HG03439 (cell line): ENCODE results near the gene ZBTB16.

ENCODE experiments used
- ATAC-seq: cut with Tn5 transposase; IDR thresholded peaks from one replicate; pipeline ENCODE4 v1.9.1; 2021; ENCODE audit warnings: mild to moderate bottlenecking, moderate library complexity; ENCODE audit not compliant: unreplicated experiment

ZBTB16 gene

DNA sequence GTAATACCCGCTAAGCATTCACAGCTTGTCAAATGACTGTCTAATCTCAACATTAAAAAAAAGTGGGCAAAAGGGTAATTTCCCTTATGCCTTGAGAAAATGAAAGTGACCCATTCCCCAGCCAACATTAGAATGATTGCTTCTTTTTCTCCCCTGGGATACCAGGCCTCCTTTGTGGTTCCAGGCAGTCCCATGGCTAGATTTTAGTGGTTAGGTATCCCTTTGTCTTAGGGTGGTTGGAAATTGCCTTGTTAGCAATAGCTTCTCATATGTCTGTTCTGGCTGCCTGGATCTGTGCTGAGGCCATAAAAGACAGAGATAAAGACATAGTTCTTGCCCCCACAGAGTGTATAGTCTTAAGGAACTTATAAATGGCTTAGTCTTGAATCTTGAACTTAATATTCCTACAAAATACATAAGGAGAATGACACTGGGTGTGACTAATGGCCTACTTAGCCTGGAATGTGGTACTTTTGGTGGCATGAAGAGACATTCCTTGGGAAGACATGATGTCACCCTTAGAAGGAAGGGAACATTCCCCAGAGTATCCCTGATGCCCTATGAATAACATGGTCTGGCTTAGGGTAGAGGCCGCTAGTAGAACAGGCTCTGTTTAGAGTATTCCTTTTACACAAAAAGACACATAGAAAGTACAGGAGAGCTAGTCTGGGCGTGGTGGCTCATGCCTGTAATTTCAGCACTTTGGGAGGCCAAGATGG is 90.3 kb downstream of the ZBTB16 start:
- no peak for ATAC-seq

DNA sequence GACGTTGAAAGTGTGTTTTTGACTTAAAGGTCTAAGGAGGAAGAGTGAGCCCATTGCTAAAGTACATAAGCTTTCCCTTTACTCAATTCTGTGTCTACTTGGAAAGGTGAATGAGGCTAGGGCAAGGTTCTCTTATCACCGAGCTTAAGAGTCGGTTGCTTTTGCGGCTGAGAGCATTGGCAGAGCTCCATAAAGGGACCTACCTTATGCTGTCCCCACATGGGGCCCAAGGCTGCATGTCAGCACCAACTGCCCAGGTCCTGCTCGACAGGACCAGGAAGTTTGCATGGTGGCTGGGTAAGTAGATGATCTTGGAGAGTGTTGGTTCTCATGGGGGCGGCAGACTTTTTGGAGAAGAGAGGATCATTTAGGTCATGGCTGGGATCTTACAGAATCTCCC is 91.2 kb downstream of the ZBTB16 start:
- ATAC-seq, result no peak

DNA sequence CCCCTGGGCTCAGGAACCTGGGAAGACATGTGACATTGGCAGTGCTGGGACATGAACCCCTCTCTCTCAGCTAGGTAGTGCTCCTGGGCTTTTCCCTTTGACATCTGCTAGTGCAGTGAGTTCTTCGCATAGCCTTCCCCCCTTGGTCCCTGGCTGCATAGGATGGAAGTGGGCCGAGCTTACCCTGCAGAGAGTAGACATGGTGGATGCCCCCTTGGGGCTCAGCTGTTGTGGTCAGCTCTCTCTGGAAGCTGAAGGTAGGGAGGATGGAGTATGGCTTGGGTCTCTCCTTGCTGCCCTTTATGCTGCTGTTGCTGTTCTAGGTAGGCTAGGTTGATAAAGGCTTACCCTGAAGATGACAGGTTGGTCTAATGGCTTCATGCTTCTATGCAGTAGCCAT is 92.1 kb downstream of the ZBTB16 start:
- ATAC-seq, result no peak

DNA sequence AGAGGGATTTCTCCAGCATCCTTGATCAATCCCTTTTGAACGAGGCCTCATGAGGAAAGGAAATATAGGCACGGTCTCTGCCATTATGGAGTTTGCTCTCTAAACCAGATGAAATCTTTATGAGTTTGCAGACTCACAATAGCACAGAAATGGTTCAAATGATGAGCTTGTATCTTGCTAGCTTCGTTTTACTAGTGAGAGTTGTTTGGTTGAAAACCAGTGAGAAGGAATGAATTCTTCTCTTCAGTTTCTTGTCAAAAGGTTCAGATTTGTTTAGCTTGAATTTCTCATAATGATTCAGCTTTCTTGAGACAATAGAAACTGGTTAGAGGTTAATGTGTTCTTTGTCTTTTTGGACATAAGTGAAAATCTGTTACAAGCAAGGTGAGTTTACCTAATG is 92.7 kb downstream of the ZBTB16 start:
- no peak for ATAC-seq

DNA sequence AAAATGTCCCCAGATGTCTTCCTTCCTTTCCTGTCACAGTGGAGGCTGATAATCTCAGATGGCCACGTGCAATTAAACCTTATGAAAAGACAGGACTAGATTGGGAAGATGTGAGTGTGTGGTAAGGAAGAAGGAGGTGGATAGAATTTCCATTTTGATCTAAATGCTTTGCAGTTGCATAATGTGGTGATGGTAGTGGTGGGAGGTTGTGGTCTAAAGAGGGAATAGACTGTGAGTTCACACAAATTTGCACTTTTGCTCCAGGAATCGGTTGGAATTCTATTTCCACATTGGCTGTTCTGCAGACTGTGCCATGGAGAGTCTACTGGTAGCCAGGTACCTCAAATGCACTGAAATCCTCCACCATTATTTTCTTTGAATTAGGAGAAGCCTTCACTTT is 93.3 kb downstream of the ZBTB16 start:
- ATAC-seq, result no peak

DNA sequence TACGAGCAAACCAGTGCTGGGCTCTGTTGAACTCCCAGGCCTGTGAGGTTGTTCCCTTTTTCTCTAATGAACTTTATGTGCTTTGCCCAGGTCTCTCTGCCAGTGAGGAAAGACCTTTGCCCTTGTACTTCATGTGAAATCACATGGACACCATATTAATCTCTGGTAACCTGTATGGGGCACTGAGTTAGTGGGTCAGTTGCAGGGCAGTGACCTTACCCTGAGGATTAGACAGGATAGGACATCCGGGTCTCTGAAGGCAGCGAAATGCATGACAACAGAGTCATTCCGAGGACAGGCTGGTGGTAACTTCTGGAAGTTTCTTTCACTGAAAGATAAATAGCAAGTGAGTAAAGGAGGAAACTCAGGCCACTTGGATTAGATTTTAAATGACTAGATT is 93.7 kb downstream of the ZBTB16 start:
- ATAC-seq, result no peak

DNA sequence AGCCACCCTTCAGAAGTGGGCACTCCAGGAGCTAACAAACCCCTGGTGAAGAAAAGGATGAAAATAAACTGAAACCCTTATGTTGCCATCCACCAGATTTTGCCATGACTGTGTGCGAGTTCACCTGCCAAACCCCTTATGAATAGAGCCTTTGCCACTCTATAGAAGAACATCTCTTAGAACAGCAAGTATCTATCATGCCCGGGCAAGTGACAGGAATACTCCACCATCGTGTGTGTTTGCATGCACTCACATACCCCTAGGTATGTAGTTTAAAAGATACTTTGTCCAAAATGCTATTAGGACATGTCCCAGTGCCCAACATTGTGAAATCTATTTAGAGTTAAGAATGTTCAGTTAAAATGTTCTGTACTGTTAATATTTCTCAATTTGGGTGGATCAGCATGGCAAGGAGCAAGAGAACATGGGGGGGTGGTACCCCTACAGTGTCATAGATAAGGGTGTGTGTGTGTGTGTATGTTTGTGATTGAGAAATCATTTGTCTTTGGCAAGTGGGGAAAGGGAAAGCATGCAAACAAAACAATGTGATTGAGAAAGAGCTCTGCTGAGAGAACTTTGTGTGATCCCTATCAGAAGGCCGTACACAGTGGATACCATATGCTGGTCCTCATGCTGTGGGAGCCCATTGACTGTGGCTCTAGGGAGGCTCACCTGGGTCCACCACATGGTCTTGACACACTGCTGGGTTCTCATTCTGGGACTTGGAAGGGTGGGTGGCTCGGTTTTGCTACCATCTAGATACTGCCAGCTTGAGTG is 94.9 kb downstream of the ZBTB16 start:
- ATAC-seq, result no peak

DNA sequence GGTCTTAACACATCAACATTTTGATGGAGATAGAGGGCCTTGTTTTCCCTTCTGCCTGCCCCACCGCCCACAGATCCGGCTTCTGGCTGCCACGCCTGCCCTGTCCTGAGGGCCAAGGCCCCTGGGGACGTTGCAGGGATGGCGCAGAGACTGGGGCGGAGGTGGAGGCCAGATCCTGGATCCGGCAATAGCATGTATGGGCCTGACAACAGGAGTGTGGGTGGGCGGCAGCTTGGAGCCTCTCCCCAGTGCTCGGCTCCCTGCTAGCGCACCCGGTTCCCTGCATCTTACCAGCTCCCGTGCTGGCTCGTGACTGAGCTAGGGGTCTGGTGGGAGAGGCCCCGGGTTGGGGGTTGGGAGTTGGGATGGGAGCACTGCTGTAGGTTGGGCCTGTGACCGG is 95.6 kb downstream of the ZBTB16 start:
- ATAC-seq, result no peak

DNA sequence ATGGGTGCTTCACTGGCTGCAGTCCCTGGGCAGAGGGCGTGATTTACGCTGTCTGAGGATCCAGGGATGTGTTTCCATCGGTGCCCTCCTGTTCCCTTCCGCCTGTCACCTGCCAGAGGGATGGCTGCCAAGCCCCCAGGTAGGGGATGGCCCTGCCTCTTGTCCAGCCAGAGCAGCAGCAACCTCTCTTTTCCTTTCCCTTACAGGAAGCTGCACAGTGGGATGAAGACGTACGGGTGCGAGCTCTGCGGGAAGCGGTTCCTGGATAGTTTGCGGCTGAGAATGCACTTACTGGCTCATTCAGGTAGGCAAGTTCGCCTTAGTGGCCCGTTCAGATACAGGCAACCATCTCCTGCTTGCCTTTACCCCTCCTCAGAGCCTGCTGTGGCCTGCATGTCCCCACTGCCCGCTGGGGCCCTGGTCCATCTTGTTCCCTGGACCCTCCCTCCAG is 96.6 kb downstream of the ZBTB16 start:
- no peak for ATAC-seq

DNA sequence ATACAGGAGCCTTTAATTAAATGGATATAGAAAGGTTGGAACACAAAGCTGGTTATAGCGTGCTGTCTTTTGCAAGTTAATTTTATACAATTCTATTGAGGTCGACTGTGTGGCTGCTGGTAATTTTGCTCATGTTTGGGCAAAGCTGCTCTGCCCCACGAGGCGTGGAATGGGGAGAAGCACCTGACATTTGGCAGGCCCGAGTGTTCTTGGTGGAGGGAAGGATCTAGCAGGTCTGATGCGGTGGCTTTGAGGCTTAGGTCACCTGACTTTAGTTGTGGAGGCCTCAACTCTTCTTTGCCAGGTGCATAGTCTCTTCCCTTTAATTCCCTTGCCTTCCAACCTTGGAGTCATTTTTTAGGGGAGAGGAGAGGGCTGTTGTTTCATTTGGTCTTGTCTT is 97.3 kb downstream of the ZBTB16 start:
- no peak for ATAC-seq

DNA sequence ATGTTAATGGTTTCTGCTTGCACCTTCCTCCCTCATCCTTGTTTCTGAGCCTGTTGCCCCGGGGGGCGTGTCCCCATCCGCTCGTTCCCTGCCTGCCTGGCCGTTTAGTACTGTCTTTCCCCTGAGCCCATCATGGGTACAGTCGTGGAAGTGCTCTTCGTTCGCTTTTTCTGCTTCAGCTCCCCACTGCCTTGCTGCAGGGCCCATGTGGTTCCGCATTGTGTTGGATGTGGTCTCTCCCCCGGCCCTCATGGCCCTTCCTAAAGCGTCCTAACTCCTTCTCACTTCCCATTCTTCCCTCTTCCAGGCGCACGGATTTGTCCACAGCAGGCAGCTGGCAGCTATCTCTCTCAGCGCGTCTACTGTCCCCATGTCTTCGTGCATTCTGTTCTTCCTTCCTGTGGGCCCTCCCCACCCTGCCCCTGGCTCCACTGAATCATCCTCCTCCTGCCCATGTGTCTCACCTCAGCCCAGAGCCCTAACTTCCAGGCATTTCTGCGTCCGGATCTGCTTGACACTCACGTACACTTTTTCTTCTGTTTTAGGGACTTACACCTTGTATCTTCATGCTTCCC is 98.1 kb downstream of the ZBTB16 start:
- no peak for ATAC-seq

DNA sequence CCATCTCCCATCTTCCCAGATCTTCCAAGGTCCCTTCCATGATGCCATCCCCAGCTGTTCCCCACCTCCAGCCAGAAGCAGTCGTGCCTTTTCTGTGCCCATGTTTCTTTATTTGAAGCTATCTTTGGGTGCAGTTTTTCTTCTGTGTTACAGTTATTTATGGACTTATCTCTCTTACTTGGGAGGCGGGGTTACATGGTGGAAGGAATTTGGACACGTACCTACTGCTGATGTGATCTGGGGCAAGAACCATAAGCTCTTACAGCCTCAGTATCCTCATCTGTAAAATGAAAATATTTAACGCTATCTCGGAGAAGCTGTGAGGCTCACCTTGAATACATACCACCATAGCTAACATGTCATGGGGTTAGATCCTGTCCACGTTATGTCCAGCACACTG is 98.9 kb downstream of the ZBTB16 start:
- no peak for ATAC-seq

DNA sequence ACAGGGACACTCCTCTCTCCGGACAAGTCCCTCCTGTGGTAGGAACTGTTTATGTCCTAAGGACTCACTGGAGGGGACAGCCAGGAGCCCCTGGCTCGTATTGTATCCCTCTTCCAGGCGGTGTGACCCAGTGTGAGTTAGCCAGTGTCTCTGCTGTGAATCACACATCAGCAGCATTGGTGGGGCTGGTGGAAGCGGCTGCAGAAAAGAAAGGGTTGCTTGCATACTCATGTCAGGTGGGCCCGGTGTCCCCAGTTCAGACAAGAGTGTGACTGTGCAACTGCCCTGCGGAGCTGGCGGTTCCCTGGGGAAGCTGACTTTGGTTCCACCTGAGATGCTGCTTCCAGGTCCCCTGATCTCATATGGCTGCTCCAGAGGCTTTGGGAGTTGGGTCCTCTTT is 99.4 kb downstream of the ZBTB16 start:
- no peak for ATAC-seq

DNA sequence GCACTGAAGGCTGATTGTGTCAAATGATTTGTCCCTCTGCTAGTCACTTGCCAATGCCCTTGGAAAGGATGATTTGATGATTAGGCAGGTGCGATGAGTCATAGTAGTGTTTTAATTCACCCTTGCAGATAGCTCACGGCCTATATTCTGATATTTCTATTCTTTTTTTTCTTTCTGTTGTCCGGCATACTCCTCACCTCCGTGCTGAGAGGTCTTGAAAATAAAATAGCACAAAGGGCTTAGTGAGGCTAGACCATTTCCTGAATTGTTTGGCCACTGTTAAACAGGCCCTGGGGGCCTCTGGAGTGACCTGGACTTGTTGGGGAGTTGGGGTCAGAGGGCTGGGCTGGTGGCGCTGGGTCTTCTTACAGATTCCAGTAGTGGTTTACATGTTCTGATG is 99.8 kb downstream of the ZBTB16 start:
- ATAC-seq, result no peak

DNA sequence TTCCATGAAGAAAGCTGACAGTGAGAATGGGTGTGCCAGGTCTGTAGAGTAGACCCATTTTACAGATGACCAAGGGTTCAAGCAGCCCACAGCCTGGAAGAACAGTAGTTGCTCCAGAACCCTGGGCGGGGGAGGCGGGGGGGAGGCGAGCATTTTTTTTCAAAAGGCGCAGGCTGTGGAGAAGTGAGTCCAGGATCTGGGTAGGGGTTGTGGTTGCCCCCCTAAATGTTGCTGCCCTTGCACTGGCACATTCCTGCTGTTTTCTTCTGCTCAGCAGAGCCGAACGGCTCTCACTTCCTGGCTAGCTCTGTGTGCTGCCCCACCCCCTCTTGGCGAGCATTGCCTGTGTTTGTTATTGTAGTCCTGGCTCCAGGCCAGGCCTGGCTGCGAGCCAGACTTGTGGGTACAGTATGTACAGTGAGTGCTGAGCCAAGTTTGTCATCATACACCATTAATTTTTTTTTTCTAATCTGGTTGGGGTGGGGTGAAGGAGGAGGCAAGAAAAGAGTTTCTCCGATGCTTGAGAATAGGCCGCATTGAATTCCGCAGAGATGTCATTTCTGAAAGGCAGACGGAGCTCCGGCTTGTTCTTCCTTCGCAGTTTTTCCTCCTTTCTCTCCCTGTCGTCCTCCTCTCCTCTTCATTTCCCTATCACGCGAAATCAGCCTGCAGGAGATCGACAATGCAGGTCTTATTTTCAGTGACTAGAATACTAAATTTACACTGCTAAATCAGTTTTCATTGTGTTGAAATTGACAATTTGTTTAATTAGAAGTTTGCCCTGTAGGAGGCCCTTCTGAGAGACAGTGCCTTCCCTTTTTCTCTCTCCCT is 100.5 kb downstream of the ZBTB16 start:
- no peak for ATAC-seq

DNA sequence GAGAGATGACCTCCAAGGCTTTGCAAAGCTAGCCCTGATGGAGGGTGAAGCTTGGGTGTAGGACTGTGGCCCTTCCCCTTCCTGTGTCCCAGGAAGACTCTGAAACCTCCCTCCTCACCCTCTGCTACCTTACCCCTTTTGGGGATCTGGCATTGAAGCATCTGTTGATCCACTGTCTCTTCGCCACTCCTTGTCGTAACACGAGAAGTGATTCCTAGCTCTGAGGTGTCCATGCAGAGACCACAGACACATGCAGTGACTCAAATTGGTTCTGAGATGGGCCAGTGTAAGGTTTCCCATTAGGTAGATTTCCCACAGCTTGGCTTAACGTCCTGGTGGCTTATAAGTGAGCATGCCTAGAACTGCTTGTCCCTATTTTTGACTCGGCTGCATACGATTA is 101.4 kb downstream of the ZBTB16 start:
- ATAC-seq, result no peak

DNA sequence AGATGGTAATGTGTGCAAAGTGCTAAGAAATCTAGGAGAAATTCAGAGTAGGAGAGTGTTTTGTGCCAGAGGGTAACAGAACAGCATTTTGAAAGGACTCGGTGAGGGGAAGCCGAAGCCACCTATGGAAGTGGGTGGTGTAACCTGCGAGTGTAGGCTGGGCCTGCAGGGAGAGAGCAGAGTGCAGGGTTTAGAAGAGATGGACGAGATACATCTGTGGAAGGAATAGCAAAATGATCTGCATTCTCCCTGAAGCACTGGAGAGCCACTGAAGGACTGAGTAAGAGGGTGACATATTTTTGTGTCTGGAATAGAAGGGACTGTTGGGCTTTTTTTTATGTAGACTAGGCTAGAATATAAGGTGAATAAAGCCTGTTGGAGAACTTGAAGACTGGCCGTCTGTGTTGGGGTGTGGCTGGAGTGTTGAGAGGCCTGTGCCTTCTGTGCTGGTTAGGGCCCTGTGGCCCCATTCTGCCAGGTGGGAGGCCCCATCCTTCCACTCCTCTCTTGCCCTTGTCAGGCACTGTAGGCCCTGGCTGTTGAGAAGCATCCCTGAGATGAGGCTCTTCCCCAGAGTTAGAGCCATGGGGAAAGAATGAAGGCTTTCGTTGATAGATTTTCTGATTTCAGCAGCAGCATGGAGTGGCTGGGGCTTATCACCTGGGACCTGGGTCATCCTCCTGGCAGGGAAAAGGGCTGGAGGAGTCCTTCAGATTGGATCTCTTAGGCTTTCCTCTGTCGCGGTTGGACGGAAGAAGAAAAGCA is 102.2 kb downstream of the ZBTB16 start:
- no peak for ATAC-seq

DNA sequence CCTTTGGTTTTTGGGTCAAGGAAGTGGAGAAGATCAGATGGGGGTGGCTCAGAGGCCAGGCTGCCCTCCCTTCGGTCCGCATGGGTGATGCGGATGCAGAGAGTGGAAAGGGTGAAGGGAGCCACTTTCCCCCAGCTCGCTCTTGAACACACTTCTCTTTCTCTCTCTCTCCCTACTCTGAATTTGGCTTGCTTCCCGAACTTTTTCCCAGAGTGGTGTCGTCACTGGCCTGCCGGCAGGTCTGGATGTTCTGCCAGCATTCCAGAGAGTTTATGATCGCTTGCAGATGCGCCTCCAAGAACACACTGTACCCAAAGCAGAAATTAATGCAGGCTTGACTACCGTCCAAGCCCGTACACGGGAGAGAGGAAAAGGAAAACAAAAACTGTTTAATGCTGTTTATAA is 103.2 kb downstream of the ZBTB16 start:
- ATAC-seq, result no peak

DNA sequence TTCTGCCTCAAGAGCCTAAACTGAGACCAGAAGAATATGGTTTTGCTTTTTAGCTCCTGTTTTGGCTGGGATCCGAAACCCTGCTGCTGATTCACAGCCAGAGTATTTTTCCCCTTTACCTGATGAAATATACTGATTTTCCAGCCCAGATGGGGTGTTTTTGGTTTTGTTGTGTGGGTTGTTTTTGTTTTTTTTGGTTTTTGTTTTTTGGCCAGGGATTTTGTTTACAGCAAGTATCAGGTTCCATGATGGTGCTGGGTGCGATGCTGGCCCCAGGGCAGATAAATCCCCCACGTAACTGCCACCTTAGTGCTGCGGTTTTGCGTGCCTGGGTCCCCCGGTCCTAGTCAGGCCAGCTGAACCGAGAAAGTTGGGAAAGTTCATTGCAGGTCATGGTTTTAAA is 103.7 kb downstream of the ZBTB16 start:
- ATAC-seq, result no peak

DNA sequence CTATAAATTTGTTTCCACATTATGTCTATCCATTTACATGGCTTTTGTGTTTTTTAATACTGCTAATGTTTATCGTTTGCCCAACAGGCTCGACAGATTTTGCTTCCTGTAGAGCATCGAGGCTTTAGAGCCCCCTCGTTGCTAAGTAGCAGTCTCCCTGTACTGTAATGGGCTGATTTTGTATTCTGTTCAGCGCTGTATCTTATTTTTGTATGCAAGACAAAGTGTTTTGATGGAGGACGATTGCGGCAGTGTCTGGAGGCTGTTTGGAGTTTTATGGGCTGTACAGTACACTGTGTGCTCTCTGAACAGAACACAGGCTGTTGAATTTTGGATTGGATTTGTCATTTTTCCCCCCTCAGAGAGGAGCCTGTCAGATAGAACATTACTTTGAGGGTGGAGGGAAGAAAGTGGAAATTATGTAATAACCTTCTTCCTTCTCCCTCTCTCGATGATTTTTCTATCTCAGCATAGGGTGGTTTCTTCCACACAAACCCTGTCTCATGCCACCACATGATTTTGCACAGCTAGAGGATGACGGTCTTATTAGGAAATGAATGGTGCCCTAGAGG is 104.4 kb downstream of the ZBTB16 start:
- ATAC-seq, result no peak
